CD4-positive, alpha-beta T cell treated with Interleukin-2 at 100 ng/mL for 4 hours (primary cell): ENCODE results near the gene AGK.

ENCODE experiments used
- DNase-seq: peaks from one replicate; pipeline ENCODE4 v3.0.0-alpha.2; 2020; ENCODE audit warnings: low spot score

Gene AGK

DNA sequence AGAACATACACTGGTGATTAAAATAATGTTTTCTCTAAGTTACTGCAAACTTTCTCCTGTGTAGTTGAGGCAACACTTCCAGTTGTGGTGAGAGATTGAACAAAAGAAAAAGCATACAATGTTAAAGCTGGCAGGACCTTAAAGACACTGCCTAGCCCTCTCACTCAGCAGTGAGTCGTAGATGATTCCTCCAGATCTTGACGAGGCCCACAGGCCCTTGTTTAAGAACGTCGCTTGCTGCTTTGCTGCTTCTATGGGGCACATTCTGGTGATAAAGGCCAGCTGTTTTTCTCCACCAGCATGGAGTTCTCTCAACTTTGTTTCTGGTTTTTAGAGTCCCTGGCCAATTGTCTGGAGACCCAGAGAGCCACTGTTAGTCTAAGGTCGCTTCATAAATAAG is 153.5 kb downstream of the AGK start:
- no peak for DNase-seq
